RPMI8226 (cell line): ENCODE measurements around the gene GPBAR1.

Source experiments
- DNase-seq: peaks from one replicate; pipeline ENCODE4 v3.0.0-alpha.2; 2015

The GPBAR1 gene

GRCh38 chr2:218245214-218245613 lies 15.6 kb upstream of the GPBAR1 start:
- no peak for DNase-seq

- no peak for DNase-seq
Observed at GRCh38 chr2:218249691-218250090, 11.1 kb upstream of the GPBAR1 start.

DNA sequence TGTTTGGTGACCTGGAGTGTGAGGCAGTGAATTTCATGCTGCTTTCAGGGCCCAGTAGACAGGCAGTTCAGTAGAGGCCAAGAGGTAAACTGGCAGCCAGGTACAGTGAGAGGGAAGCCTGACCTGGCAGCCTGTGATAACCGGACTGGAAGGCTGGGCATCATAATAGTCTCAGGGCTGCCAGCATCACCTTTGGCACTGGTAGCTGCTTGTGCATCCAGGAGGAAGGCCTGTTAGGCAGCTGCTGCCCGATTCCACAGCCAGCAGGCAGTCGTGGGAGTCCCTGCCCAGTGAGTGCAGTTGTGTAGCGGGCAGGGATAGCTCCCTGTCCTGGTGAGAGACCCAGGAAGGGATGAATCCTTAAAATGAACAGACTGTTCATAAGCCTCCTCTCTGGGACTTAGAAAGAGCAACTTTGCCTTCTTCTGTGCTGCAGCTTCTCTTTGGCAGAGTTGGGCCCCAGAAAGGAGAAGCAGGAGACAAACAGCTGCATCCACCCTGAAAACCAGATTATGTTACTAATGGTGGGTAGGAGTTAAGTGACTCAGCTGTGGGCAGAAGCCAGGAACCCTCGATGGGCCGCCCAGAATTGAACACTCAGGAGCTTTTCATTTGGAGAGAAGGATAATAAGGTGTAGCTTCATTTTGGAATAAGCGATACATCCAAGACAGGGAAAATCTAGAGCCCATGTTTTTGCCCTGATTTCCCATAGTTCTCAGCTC lies 8.1 kb upstream of the GPBAR1 start:
- no peak for DNase-seq

GRCh38 chr2:218253232-218253625 lies 7.6 kb upstream of the GPBAR1 start:
- no peak for DNase-seq

GRCh38 chr2:218255446-218255845 lies 5.4 kb upstream of the GPBAR1 start:
- DNase-seq = no peak

DNA sequence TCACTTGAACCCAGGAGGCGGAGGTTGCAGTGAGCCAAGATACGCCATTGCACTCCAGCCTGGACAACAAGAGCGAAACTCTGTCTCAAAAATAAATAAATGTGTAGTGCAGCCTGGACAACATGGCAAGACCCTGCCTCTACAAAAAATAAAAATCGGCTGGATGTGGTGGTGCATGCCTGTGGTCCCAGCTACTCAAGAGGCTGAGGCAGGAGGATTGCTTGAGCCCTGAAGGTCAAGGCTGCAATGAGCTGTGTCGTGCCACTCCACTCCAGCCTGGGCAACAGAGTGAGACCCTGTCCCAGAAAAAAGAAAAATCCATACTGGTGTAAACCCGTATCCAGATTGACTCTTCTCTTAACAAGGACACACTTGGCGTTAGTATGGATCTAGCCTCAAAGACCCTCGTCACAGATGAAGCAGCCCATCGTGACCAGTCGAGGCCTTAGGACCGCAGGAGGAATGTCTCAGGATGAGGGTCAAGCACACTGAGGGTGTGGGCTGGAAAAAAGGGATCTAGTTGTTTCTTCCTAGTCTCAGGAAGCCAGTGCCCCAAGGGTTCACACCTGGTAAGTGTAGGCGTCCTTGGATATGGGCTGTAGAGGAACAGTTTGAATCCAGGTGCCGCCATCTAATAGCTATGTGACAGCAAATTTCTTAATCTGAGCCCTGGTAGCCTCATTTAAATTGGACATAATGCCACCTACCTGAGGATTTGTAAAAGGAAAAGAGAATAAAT lies 4.0 kb upstream of the GPBAR1 start:
- no peak for DNase-seq

DNA sequence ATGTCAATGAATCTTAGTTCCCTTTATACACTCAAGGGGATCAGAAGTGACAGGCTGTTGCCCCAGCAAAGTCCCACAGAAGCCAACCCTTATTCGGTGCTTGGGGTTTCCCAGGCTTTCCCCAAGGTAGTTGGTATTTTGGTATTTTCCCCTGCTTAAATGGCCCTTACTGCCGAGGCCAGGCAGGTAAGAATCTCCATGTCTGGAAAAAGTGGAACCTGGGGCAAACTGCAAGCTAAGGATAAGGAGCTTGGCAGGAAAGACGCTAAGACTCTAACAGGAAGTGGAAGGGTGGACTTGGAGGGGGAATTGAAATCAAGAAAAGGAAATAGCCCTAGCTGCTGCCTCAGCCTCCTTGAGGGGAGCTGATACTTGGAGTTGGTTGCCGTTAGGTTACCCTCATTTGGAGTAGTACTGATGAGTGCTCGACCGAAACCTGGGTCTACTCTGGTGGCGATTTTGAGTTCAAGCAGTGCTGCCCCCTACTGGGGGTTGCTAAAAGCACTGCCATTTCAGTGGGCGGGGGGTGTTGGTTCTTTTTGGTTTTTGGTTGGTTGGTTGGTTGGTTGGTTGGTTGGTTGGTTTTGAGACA lies 3.3 kb upstream of the GPBAR1 start:
- peak; percentile 62 for DNase-seq

DNA sequence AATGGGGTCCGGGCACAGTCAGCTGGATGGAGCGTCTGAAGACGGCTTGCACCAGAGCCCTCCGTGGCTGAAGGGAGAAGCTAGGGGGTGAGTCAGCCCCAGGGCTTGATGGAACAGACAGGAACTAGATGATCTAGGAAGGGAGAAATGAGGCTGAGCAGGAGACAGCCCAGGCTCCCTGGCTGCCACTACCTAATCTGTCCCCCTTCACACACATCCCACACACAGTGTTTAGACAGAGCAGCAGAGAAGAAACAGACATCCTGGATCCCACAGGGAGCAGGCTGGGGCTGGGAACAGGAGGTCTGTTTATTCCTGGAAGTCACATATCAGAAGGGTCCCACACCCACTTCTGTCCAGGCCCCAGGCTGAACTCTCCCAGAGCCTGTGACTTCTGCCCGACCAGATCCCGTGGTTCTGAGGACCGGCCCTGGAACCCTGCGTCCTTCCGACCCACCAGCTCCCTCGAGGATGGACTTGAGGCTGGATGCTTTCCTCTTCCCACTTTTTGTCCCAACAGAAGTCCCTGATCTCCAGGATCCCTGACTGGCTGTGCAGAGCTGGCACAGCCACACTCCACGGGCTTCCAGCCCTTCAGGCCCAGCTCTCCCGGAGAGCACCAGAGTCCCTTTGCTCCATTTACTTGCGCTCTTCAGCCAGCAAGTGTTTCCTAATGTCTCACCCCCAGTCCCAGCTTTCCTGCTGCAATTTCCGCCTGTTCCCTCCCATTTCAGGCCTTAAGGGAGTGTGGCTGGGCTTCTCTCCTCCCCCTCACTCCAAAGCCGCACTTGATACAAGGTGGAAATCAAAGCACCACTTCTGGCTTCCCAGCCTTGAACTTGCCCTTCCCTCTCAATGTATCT lies 1.5 kb upstream of the GPBAR1 start:
- no peak for DNase-seq

DNA sequence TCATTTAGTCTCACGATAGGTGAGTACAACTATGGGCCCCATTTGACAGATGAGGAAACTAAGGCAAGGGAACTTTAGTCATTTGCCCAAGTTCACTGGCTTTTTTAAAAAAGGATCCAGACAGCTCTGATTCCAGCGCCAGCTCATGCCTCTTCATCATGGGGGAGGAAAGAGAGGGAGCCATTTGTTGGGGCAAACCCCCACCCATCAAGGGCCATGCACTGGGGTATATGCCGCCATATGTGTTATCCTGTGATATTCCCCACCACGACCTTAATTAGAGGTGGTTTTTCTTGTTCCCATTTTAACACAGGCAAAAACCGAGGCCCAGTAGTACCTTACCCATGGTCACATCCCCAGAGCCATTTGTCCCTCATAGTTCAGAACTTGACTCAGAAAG lies 649 bp upstream of the GPBAR1 start:
- no peak for DNase-seq

- DNase-seq = no peak
Observed at GRCh38 chr2:218261423-218262236, 815 bp downstream of the GPBAR1 start.

- no peak for DNase-seq
Observed at GRCh38 chr2:218262237-218262600, 1.4 kb downstream of the GPBAR1 start.

DNA sequence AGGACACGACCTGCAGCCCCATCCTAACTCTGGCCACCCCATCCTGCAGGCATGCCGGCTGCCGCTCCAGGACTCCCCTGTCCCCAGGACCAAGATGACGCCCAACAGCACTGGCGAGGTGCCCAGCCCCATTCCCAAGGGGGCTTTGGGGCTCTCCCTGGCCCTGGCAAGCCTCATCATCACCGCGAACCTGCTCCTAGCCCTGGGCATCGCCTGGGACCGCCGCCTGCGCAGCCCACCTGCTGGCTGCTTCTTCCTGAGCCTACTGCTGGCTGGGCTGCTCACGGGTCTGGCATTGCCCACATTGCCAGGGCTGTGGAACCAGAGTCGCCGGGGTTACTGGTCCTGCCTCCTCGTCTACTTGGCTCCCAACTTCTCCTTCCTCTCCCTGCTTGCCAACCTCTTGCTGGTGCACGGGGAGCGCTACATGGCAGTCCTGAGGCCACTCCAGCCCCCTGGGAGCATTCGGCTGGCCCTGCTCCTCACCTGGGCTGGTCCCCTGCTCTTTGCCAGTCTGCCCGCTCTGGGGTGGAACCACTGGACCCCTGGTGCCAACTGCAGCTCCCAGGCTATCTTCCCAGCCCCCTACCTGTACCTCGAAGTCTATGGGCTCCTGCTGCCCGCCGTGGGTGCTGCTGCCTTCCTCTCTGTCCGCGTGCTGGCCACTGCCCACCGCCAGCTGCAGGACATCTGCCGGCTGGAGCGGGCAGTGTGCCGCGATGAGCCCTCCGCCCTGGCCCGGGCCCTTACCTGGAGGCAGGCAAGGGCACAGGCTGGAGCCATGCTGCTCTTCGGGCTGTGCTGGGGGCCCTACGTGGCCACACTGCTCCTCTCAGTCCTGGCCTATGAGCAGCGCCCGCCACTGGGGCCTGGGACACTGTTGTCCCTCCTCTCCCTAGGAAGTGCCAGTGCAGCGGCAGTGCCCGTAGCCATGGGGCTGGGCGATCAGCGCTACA lies 2.1 kb downstream of the GPBAR1 start:
- DNase-seq = no peak

DNA sequence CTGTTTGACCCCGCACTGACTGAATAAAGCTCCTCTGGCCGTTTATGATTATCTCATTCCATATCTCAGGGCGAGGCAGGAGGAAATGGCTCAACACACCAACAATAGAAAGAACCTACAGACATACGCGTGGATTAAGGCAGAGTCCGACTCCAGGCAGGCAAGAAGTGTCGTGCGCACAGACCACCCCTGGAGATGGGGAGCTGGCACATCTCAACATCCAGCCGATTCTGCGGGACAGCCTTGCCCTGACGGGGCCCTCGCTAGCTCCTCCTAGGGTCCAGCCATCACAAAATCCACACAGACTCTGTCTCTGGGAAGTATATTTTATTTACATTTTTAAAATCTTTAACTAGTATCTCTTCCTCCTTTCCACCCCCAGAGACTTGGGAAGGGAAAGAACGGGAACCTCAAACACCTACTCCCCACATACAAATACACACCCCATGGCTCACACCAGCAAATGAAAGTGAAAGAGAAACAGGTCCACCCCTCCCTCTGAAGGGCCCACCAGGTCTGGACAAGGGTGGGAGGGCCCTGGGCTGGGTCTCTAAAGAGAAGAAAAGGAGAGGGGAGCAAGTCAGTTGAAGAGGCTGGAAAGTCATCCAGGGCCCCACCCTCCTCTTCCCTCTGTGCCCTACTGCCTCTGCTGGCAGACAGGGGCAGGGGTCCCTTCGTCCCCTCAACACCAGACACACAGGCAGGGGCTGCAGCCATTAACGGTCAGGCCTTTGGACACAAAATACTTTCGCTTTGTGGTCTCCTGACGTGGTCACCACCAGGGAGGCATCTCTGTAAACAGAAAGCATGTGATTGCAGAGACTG lies 3.2 kb downstream of the GPBAR1 start:
- no peak for DNase-seq

GRCh38 chr2:218264773-218265561 lies 4.2 kb downstream of the GPBAR1 start:
- no peak for DNase-seq

- DNase-seq = no peak
Observed at GRCh38 chr2:218265626-218266025, 4.8 kb downstream of the GPBAR1 start.

DNA sequence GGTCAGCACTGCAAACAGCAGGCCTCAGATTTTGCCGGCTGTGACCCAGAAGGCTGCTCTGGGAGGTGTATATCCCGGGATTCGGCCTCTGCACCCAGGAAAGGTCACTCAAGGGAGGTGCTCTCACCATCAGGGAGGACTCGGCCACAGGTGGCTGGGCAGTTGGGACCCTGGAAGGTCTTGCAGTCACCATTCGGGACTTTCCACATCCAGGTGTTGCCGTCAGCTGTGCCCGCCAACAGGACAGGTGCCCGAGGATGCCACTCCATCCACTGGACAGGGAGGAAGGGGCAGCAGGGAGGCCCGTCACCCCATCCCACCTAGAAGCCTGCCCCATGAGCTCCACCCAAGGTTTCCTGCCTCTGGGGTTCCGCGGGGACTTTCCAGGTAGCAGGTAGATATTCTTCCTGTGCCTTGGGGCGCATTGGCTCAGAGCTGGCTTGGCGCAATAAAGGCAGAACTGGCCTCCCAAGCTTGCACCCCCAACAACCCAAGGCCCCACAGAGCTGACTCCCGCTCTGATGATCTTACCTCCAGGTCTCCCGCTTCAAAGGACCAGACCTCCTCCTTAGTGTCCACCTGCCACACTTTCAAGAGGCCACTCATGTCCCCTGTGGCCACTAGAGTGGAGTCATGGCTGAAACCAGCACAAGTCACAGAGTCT lies 5.6 kb downstream of the GPBAR1 start:
- DNase-seq = no peak

GRCh38 chr2:218267259-218267658 lies 6.4 kb downstream of the GPBAR1 start:
- DNase-seq = no peak

DNA sequence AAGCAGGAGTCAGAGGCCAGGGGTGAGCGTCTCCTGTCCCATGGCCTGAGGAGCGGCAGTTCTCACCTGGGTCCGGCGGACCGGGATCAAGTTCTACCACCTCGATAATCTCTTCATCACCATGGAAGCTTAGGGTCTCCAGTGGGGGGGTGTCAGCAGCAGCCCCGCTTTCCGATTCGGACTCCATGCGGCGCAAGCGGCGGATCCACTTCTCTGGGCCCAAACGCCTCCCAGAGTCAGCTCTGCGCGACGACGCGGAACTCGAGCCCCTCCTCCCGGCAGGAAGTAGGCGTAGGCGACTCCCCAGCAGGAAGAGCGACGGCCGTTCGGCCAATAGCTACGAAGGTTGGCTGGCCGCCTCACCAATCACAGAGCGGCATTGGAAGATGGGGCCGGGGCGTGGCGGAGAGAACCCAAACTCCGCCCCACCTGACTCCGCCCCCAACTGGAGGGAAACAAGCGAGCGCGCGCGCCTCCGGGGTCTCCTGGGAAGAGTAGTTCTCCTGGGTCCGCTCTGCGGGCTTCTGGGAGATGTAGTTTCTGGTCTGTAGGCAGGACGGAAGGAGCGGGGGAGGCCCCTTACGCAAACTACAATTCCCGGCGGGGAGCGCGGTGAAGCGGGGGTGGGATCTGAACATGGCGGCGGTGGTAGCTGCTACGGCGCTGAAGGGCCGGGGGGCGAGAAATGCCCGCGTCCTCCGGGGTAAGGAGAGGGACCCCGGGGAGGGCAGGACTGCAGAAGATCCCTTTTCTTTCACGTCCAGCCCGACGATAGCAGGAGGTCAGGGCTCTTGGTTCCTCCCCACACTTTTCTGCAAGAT lies 9.3 kb downstream of the GPBAR1 start, which contains the start of the genes AAMP and PNKD:
AAMP (minus strand) TSS at position 238 of the 821 bp plus-strand sequence; CDS start at position 187, 51 bp downstream.
PNKD (plus strand) TSS at position 620 of the 821 bp plus-strand sequence; CDS start at position 637, 17 bp downstream.
- peak; percentile 97 for DNase-seq
